ENCODE results near the gene DAP. TPM values are rescaled to one million over a fixed set of nuclear protein-coding genes. Genes with fewer than 3 reads are reported as not detected.
A peak's percentile ranks its signal among the peaks of the same experiment; 100 is the strongest.

DAP gene
- total and polyA plus RNA-seq, 10 of the 15 experiments (the other 5 are each of a cell fraction or from before 2014, with no cell fraction given), result 12.9 to 130 (median 49.9) TPM

- TF ChIP-seq STAT3 (IDR thresholded peaks at IDR 0.05; ENCODE audit: low read depth, low read length) (no peak), SREBF1 (IDR thresholded peaks at IDR 0.05; ENCODE audit: low read length) (no peak), PAX8 (IDR thresholded peaks at IDR 0.05) (no peak), ZBTB11 (CRISPR knock-in tag; IDR thresholded peaks at IDR 0.05) (no peak), POLR2AphosphoS5 (IDR thresholded peaks at IDR 0.05; ENCODE audit: low read length) (peak; percentile 68), MYB (IDR thresholded peaks at IDR 0.05; ENCODE audit: borderline replicate concordance, low read depth, low read length) (no peak), SMAD5 (IDR thresholded peaks at IDR 0.05; ENCODE audit: low read depth) (no peak), MTA2 (IDR thresholded peaks at IDR 0.05; ENCODE audit: low read depth) (no peak), IKZF1 (conservative IDR thresholded peaks at IDR 0.05) (peak; percentile 93), PKNOX1 (IDR thresholded peaks at IDR 0.05) (no peak), LARP7 (IDR thresholded peaks at IDR 0.05) (peak; percentile 24; the same call in 1 of the 2 replicates), NFYA (IDR thresholded peaks at IDR 0.05; ENCODE audit: borderline replicate concordance, low read depth, low read length) (no peak), HDAC6 (IDR thresholded peaks at IDR 0.05; ENCODE audit: unreplicated experiment) (no peak), KDM1A (IDR thresholded peaks at IDR 0.05; ENCODE audit: borderline replicate concordance) (no peak), SP1 (IDR thresholded peaks at IDR 0.05; ENCODE audit: low read depth, low read length) (peak; percentile 48), SMC3 (IDR thresholded peaks at IDR 0.05; ENCODE audit: borderline replicate concordance, low read length) (no peak), KLF5 (IDR thresholded peaks at IDR 0.05; ENCODE audit: partially characterized antibody) (no peak)
- TF ChIP-seq, protein P1, sequence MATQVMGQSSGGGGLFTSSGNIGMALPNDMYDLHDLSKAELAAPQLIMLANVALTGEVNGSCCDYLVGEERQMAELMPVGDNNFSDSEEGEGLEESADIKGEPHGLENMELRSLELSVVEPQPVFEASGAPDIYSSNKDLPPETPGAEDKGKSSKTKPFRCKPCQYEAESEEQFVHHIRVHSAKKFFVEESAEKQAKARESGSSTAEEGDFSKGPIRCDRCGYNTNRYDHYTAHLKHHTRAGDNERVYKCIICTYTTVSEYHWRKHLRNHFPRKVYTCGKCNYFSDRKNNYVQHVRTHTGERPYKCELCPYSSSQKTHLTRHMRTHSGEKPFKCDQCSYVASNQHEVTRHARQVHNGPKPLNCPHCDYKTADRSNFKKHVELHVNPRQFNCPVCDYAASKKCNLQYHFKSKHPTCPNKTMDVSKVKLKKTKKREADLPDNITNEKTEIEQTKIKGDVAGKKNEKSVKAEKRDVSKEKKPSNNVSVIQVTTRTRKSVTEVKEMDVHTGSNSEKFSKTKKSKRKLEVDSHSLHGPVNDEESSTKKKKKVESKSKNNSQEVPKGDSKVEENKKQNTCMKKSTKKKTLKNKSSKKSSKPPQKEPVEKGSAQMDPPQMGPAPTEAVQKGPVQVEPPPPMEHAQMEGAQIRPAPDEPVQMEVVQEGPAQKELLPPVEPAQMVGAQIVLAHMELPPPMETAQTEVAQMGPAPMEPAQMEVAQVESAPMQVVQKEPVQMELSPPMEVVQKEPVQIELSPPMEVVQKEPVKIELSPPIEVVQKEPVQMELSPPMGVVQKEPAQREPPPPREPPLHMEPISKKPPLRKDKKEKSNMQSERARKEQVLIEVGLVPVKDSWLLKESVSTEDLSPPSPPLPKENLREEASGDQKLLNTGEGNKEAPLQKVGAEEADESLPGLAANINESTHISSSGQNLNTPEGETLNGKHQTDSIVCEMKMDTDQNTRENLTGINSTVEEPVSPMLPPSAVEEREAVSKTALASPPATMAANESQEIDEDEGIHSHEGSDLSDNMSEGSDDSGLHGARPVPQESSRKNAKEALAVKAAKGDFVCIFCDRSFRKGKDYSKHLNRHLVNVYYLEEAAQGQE (IDR thresholded peaks at IDR 0.05; ENCODE audit: low read depth, low read length), result no peak
- TF ChIP-seq, protein P2, sequence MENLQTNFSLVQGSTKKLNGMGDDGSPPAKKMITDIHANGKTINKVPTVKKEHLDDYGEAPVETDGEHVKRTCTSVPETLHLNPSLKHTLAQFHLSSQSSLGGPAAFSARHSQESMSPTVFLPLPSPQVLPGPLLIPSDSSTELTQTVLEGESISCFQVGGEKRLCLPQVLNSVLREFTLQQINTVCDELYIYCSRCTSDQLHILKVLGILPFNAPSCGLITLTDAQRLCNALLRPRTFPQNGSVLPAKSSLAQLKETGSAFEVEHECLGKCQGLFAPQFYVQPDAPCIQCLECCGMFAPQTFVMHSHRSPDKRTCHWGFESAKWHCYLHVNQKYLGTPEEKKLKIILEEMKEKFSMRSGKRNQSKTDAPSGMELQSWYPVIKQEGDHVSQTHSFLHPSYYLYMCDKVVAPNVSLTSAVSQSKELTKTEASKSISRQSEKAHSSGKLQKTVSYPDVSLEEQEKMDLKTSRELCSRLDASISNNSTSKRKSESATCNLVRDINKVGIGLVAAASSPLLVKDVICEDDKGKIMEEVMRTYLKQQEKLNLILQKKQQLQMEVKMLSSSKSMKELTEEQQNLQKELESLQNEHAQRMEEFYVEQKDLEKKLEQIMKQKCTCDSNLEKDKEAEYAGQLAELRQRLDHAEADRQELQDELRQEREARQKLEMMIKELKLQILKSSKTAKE (IDR thresholded peaks at IDR 0.05; ENCODE audit: low read depth, poor library complexity, severe bottlenecking), result no peak
Observed at GRCh38 chr5:10761185-10761932, at the start of gene DAP (continued).

All from GM12878 (cell line).